ENCODE results near the gene PTPRA.

DNA sequence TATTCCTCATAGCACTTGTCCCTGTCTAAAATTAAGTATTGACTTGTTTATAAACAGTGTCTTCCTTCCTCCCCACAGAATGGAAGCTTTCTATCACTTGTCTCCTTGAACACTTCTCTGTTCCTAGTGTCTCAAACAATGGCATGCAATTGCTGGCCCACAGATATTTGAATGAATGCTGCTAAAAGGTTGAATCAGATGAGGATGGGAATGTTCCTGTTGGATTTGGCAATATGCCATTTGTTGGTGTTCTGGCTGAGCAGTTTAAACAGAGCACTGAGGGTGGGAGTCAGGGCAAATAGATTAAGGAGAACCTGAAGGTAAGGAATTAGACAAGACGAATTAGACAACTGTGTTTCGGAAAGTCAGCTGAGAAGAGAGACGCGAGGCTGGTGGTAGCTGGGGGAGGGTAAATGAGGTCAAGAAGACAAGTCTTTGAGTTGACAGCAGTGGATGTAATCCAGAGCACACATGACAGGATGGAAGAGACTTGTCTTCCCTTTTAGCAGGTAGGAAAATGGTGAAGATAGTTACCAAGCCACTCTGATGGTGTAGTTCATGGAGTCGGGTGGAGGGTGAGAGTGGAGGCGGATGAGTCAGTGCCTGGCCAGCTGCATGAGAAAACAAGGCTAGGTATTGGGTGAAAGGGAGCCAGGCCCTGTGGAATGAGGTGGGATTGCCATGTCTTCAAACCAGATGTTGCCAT is 111.8 kb downstream of the PTPRA start:
- TF ChIP-seq, protein P1, sequence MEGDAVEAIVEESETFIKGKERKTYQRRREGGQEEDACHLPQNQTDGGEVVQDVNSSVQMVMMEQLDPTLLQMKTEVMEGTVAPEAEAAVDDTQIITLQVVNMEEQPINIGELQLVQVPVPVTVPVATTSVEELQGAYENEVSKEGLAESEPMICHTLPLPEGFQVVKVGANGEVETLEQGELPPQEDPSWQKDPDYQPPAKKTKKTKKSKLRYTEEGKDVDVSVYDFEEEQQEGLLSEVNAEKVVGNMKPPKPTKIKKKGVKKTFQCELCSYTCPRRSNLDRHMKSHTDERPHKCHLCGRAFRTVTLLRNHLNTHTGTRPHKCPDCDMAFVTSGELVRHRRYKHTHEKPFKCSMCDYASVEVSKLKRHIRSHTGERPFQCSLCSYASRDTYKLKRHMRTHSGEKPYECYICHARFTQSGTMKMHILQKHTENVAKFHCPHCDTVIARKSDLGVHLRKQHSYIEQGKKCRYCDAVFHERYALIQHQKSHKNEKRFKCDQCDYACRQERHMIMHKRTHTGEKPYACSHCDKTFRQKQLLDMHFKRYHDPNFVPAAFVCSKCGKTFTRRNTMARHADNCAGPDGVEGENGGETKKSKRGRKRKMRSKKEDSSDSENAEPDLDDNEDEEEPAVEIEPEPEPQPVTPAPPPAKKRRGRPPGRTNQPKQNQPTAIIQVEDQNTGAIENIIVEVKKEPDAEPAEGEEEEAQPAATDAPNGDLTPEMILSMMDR (optimal IDR thresholded peaks at IDR 0.05 in 1 of 3, IDR thresholded peaks at IDR 0.05 in 1 of 3, conservative IDR thresholded peaks at IDR 0.05 in 1 of 3; ENCODE audit: extremely low read depth in 1 of 3, insufficient read depth in 2 of 3, low read length in 3 of 3), result no peak
- no peak for TF ChIP-seq EZH2 (IDR thresholded peaks at IDR 0.05; ENCODE audit: low read length)

Measured in keratinocyte (primary cell).